Fibroblast of skin of right biceps (primary cell): ENCODE results near the gene GPSM1.
A peak's percentile ranks its signal among the peaks of the same experiment; 100 is the strongest.

Source experiments
- DNase-seq: peaks from one replicate; pipeline ENCODE4 v3.0.0-alpha.2; 2013

The GPSM1 gene

DNA sequence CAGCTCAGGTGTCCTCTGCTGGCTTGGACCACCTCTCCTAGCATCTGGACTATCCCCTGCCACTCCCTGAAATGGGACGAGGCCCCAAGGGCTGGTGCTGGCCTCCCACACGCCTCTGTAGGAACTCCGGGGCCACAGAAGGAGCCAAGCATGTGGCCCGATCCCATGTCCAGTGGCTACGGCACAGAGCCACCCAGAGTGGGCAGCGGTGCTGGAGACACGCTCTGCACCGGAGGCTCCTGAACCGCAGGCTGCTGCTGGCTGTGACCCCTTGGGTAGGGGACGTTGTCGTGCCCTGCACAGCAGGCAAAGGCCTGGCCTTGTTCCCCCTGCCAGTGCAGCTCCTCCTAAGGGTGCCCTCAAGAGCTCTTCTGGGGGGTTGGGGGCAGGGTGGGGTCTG, 52.6 kb downstream of the GPSM1 start:
- DNase-seq = no peak

DNA sequence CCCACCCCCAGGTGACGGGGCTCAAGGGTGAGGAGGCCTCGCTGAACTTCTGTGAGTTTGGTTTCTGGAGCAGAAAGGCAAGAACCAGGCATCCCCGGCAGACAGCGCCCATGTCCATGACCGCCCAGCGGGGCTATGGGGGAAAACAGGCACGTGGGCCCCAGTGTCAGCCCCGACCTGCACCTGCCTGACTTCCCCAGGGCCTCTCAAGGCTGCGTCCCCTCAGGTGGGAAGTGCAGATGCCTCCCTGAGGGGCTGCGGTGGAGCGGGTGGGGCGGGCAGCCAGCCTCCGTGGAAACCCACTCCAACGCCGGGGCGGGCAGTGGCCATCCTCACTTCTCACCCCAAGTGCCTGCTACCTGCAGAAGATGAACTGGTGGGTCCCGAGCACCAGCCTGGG, 53.0 kb downstream of the GPSM1 start:
- DNase-seq = no peak

GRCh38 chr9:136381311-136381710, 54.0 kb downstream of the GPSM1 start:
- no peak for DNase-seq

GRCh38 chr9:136381966-136382513, 54.7 kb downstream of the GPSM1 start:
- no peak for DNase-seq

DNA sequence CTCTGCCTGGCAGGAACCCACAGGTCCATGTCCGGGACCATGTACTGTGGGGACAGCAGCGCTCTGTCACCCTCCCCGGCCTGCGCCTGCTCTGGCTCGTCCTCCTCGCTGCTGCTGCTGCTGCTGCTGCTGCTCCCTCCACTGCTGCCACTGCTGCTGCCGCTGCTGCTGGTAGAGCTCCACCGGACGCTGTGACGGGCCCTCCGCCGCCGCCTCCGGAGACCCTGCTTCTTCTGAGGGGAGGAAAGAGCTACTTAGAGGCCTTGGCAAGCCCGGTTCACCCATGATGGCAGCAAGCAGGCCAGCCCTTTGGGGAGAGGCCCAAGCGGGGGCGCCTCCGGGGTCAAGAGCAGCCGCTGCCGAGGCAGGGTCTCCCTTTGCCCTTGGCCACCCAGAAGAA, 56.1 kb downstream of the GPSM1 start:
- DNase-seq = no peak

GRCh38 chr9:136385015-136385414, 57.7 kb downstream of the GPSM1 start:
- no peak for DNase-seq

DNA sequence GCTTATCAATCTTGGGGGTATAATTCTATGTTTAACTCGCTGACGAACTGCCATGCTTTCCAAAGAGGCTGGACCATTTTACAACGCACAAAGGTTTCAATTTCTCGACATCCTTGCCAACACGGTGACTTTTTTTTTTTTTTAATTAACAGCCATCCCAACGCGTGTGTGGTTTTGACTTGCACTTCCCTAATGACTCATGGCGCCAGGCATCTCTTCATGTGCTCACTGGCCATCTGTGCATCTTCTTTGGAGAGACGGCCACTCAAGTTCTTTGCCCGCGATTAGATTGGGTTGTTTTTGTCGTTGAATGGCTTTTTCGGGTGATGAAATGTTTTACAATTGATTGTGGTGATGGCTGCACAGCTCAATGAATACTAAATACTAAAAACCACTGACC, 58.7 kb downstream of the GPSM1 start:
- no peak for DNase-seq

- DNase-seq = no peak
Observed at GRCh38 chr9:136387217-136387616, 59.9 kb downstream of the GPSM1 start.

GRCh38 chr9:136389396-136389795, 62.1 kb downstream of the GPSM1 start:
- no peak for DNase-seq

GRCh38 chr9:136391737-136392537, 64.6 kb downstream of the GPSM1 start:
- no peak for DNase-seq

DNA sequence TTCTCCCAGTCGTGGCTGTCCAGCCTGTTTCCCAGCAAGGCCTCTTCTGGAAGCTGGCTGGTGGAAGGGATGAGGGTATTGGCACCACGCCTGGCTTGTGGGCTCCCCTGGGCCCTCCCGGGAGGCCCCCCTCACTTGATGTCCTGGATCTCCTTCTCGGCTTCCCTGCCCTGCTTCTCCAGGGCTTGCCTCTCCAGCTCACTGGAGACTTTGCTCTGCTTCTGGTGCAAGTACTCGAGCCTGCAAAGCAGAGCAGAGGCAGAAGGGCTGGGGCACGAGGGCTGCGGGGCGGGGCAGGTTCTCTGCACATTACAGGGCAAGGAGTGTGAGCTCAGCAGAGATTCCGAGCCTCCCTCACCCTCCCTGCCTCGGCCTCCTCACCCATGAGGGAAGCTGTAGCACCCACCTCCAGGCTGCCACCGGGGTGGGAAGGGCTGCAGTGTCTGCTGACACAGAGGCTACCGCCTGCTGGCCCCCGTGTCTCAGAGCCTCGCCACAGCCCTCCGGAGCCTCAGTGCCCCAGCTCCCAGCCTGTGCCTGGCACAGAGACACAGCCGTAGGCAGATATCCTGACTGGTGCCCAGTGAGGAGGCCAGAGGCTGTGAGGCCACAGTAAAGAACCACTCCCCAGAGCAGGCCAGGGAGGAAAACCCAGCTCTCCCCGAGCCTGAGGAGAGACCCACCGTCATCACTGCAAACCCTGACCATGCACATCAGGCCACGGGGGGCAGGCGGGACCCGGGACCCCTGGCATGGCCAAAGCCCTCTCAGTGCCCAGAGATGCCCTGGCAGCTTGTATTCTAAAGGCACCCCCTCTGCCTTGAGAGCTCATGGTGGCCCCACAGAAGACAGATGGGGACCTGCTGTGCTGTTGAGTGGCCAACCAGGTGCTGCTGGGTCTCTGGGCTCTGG, 65.5 kb downstream of the GPSM1 start:
- DNase-seq = no peak

DNA sequence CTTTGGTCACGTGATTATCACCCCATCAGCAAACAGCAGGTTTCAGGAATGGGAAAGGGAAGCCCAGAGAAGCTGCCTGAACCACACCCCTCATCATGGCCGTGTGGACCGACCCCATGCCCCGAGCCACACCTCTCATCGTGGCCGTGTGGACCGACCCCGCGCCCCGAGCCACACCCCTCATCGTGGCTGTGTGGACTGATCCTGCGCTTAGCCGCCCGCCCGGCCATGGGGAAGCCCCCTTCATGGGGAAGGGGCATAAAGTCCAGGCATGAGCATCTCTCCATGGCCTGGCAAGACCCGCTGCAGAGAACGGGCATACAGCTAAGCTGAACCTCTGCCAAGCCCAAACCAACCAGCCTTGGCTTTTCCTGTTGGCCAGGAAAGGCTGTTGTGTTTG, 66.2 kb downstream of the GPSM1 start:
- DNase-seq = no peak

GRCh38 chr9:136394312-136395019, 67.1 kb downstream of the GPSM1 start:
- no peak for DNase-seq

DNA sequence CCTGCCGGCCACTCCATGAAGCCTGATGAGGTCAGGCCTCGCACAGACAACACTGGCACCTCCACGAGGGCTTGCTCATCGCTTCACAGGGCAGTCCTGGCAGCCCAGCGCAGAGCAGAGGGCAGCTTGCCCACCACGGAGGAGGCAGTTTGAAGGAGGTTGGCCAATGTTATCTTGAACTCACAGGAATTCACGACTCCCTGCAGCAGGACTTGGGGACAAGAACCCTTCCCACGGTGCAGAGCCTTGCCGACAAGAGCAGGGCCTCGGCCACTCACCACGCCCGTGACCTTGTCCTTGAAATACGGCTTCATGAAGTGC, 67.6 kb downstream of the GPSM1 start:
- no peak for DNase-seq

DNA sequence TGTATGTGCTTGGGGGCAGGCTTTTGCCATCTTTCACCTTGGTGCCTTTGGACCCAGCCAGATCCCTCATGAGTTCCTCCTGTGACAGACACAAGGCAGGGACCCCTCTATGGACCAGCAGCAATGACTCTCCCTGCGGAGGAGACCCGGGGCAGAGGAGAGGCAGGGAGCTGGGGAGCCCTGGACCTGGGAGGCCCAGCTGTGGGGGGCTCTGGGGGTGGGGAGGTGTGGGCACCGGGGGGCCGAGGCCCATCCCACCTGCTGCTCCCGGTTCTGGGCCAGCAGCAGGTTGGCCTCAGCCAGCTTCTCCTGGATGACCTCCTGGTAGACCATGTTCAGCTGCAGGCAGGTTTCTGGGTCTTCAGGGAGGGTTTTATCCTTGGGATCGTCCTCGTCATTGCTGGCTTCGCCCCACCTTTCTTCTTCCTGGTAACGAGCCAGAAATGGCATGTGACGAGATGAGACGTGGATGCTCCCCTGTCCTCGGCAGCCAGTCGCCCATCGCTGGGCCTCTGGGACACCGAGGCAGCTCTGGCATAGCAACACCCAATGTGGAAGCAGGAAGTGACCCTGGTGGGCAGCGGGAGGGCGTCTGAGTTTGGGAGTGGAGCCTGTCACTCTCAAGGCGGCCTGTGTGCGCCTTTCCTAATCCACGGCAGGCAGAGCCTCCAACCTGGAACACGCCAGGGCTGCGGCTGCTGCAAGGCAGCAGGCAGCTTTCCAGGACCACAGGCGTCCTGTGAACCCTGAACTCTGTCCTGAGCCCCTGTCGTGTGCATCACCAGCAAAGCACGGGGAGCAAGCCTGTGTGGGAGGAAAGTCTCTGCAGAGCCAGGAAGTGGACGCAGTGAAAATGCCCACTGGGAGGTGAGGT, 68.2 kb downstream of the GPSM1 start:
- DNase-seq = no peak

GRCh38 chr9:136396219-136396515, 68.8 kb downstream of the GPSM1 start:
- no peak for DNase-seq

GRCh38 chr9:136397643-136398042, 70.3 kb downstream of the GPSM1 start:
- DNase-seq = no peak

GRCh38 chr9:136398286-136398685, 70.9 kb downstream of the GPSM1 start:
- DNase-seq = no peak

DNA sequence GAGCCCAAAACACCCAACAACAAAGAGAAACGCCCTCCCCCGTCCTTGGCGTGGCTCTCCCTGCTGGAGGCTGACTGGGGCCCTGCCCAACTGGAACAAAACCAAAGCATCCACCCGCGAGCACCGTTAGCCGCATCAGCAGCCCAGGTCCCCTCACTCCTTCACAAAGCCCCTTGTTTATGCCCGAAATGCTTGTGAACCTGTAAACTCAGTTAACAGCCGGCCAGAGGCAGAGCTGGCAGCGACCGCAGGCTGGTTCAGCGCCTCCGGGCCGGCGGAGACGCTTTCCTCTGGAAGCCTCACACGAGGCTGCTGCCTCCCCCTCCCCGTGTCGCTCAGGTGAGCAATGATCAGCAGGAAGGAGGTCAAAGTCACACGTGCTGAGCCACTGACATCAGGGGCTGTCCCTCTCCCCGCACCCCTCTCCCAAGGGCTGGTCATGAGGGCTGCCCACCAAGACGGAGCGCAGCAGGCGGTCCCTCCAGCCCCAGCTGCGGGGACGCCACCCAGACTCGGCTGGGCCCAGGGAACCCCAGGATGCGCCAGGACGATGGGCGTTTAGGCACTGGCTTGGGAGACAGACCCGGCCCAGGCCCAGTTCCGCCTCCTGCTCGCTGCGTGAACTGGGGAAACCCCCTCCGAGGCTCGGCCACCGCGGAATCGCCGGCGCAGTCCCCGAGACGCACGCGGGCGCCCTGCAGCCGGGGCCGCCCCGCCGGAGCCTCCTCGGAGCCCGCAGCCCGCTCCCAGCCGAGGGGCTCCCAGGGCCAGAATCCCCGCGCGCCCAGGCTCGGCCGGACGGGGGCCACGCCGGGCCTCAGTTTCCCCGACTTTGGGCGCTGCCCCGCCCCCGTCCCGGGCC, 72.1 kb downstream of the GPSM1 start:
- no peak for DNase-seq

DNA sequence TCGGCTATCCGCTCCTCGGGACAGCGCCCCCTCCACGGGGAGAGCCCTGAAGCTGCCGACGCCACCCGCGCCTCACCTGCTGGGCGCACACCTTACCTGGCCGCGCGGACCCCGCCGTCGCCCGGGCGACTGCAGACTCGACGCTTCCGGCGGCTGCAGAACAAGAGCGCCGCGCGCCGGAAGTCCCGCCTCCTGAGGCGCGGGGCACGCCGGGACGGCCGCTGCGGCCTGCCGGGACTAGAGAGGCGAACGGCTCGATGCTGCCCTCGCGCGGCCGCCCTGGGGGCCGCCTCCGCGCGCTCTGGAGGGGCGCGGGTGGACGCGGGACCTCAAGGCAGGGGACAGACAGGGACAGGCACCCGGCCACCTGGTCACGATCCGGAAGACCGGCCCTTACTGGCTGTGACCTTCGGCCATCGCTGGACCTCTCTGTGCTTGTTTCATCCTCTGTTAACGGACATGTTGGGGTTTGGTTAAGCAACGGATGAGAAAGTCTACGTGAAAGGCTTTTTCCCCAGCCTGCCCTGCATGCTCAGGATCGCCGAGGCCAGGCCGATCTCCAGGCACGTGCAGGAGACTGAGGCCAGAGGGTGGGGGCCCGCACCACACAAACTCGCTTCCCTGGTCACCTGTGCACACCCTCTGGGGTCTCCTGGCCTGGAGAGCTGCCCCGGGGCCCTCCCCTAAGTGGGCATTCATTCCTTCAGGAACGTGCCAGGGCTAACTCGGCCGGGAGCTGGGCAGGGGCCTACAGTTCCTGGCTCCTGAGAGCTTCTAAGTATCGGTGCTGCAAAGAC, 72.9 kb downstream of the GPSM1 start, which contains the start of gene SNAPC4:
SNAPC4 (minus strand) TSS at position 133 of the 797 bp plus-strand sequence. CDS start 1,742 bp downstream, outside the sequence.
- peak; percentile 84 for DNase-seq
